Measurements from ENCODE around the gene PAXX. TPM values are rescaled to one million over a fixed set of nuclear protein-coding genes. Genes with fewer than 3 reads are reported as not detected.
A peak's percentile ranks its signal among the peaks of the same experiment; 100 is the strongest.

Gene PAXX
- total RNA-seq, 2 experiments from 2014 or later, result 80.6 to 85.2 TPM

- no peak overlapping the region for H3K4me3 Mint-ChIP-seq
- no peaks in the 10 kb centered on the region for H3K9me3 Mint-ChIP-seq (ENCODE audit: insufficient read depth)
- CTCF ChIA-PET, result interaction anchor here (1.2 kb wide), 1 partner anchor 12 kb away, joined by 3 read pairs; no protein-coding TSS in a partner anchor
- DNase-seq (no peak), ATAC-seq (no peak)
- H3K36me3 Mint-ChIP-seq (ENCODE audit: low read depth), result no peaks in the 10 kb centered on the region
- peaks cover 59% of the 10 kb centered on the region for H3K4me1 Mint-ChIP-seq (ENCODE audit: low read depth)
- POLR2A ChIA-PET, result interaction anchor here (0.6 kb wide), 1 partner anchor 52 kb away, joined by 3 read pairs; no protein-coding TSS in a partner anchor
- no peaks in the 10 kb centered on the region for H3K27me3 Mint-ChIP-seq (ENCODE audit: low read depth)
- H3K27ac Mint-ChIP-seq, result peak overlapping the region; percentile 64
These were observed 29.4 kb upstream of the PAXX start for GRCh38 chr9:136962701-136963248.

DNA sequence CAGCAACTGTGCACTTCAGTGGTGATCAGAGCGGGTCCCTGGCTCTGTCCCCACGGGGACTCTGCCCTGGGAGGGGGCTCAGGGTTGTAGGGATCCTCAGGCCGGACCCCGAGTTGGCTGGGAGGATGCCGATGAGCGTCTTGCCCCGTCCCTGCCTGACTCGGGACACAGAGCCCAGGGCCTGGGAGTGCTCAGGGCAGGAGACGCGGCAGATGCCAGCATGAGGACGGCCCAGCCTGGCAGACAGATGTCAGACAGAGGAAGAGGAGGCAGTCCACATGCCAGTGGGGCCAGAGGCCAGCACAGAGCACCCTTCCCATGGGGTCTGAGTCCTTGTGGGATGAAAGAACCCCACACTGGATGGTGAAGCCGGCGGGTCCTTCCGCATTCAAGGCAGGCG is 28.9 kb upstream of the PAXX start:
- Mint-ChIP-seq H3K9me3 (ENCODE audit: insufficient read depth) (no peaks in the 10 kb centered on the region), H3K27me3 (ENCODE audit: low read depth) (no peaks in the 10 kb centered on the region), H3K4me3 (no peak overlapping the region), H3K4me1 (ENCODE audit: low read depth) (peaks cover 57% of the 10 kb centered on the region), H3K27ac (peak overlapping the region; percentile 64), H3K36me3 (ENCODE audit: low read depth) (no peaks in the 10 kb centered on the region)
- CTCF ChIA-PET, result no interaction called here
- ATAC-seq, result no peak
- POLR2A ChIA-PET, result no interaction called here
- no peak for DNase-seq

GRCh38 chr9:136963751-136964150 is 28.5 kb upstream of the PAXX start:
- H3K4me3 Mint-ChIP-seq, result no peak overlapping the region
- H3K27ac Mint-ChIP-seq, result no peak overlapping the region
- H3K9me3 Mint-ChIP-seq (ENCODE audit: insufficient read depth), result no peaks in the 10 kb centered on the region
- no peaks in the 10 kb centered on the region for H3K27me3 Mint-ChIP-seq (ENCODE audit: low read depth)
- H3K36me3 Mint-ChIP-seq (ENCODE audit: low read depth), result no peaks in the 10 kb centered on the region
- CTCF ChIA-PET, result interaction anchor here (3.6 kb wide), 1 partner anchor 12 kb away, joined by 11 read pairs; no protein-coding TSS in a partner anchor
- ATAC-seq (no peak), DNase-seq (no peak)
- H3K4me1 Mint-ChIP-seq (ENCODE audit: low read depth), result peaks cover 57% of the 10 kb centered on the region
- POLR2A ChIA-PET, result no interaction called here

- ChIA-PET CTCF (interaction anchor here (1.0 to 3.6 kb wide), 3 partner anchors 11 to 83 kb away, joined by 3 to 11 read pairs (median 11); no protein-coding TSS in a partner anchor), POLR2A (no interaction called here)
- H3K36me3 Mint-ChIP-seq (ENCODE audit: low read depth), result no peaks in the 10 kb centered on the region
- H3K4me1 Mint-ChIP-seq (ENCODE audit: low read depth), result peaks cover 56% of the 10 kb centered on the region
- H3K27me3 Mint-ChIP-seq (ENCODE audit: low read depth), result no peaks in the 10 kb centered on the region
- H3K9me3 Mint-ChIP-seq (ENCODE audit: insufficient read depth), result no peaks in the 10 kb centered on the region
- DNase-seq (no peak), ATAC-seq (no peak)
- no peak overlapping the region for H3K27ac Mint-ChIP-seq
- H3K4me3 Mint-ChIP-seq, result no peak overlapping the region
These were observed 28.0 kb upstream of the PAXX start for GRCh38 chr9:136964171-136964689.

GRCh38 chr9:136964833-136965422 is 27.3 kb upstream of the PAXX start:
- Mint-ChIP-seq H3K27ac (peak overlapping the region; percentile 46), H3K9me3 (ENCODE audit: insufficient read depth) (no peaks in the 10 kb centered on the region), H3K27me3 (ENCODE audit: low read depth) (no peaks in the 10 kb centered on the region), H3K36me3 (ENCODE audit: low read depth) (no peaks in the 10 kb centered on the region), H3K4me3 (no peak overlapping the region), H3K4me1 (ENCODE audit: low read depth) (peaks cover 49% of the 10 kb centered on the region)
- DNase-seq (no peak), ATAC-seq (no peak)
- CTCF ChIA-PET, result interaction anchor here (1.0 to 3.6 kb wide), 4 partner anchors 11 to 82 kb away, joined by 3 to 11 read pairs (median 8); no protein-coding TSS in a partner anchor
- POLR2A ChIA-PET, result no interaction called here

DNA sequence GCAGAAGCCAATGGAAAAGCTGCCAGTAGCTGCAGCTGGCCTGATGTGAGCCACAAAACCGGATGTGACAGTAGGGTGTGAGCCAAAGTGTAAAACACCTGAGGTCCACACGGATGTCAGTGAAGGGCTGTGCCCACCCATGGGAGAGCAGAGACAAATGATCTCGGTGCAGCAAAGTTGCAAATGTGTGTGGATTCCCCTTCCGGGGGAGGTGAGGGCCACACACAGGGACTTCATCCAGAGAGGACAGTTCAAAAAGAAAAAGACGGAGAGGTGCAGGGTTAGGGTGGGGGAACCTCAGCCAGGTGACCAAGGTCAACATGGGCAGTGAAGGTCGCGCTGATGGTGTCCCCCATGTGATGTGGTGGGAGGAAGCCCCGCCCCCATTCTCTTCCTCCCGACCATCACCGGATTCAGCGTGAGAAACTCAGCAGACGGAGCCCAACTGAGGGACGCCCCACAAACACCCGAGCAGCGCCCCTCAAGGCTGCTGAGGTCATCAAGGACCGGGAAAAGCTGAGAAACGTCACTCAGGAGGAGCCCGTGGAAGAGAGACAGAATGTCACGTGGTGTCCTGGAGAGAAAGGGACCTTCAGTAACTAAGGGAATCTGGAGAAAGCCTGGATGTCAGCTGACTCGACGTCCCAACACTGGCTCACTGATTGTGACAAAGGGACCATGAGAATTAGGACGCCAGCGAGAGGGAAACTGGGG is 26.3 kb upstream of the PAXX start:
- Mint-ChIP-seq H3K9me3 (ENCODE audit: insufficient read depth) (no peaks in the 10 kb centered on the region), H3K27ac (peak overlapping the region; percentile 89), H3K4me3 (peak overlapping the region; percentile 39), H3K27me3 (ENCODE audit: low read depth) (no peaks in the 10 kb centered on the region), H3K36me3 (ENCODE audit: low read depth) (no peaks in the 10 kb centered on the region), H3K4me1 (ENCODE audit: low read depth) (peaks cover 39% of the 10 kb centered on the region)
- ATAC-seq, result peak; percentile 62
- CTCF ChIA-PET, result interaction anchor here (1.1 to 3.6 kb wide), 4 partner anchors 10 to 68 kb away, joined by 4 to 11 read pairs (median 8); no protein-coding TSS in a partner anchor
- peak; percentile 72 for DNase-seq
- POLR2A ChIA-PET, result no interaction called here

- Mint-ChIP-seq H3K4me1 (ENCODE audit: low read depth) (peaks cover 24% of the 10 kb centered on the region), H3K36me3 (ENCODE audit: low read depth) (no peaks in the 10 kb centered on the region), H3K27ac (no peak overlapping the region), H3K27me3 (ENCODE audit: low read depth) (no peaks in the 10 kb centered on the region), H3K9me3 (ENCODE audit: insufficient read depth) (no peaks in the 10 kb centered on the region), H3K4me3 (no peak overlapping the region)
- ChIA-PET POLR2A (no interaction called here), CTCF (interaction anchor here (1.4 kb wide), 1 partner anchor 67 kb away, joined by 4 read pairs; no protein-coding TSS in a partner anchor)
- ATAC-seq, result no peak
- DNase-seq, result no peak
These were observed 23.7 kb upstream of the PAXX start for GRCh38 chr9:136968333-136969127.

DNA sequence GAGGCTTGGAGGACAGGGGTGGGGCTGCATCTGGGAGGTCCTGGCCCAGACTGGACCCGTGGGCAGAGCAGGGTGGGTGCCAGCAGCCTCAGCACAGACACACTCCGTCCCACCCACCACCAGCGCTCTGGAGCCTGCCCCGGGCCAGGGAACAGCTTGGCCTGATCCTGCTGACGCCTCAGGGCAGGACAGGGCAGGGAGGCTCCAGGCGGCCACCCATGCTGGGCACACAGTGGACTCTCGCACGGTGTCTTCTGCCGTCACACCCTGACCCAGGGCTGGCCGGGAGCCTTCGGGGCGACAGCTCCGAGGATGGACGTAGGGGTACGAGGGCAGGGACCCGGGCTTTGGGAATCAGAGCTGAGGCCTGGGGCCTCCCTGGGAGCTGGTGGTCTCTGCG is 23.1 kb upstream of the PAXX start:
- Mint-ChIP-seq H3K27ac (no peak overlapping the region), H3K9me3 (ENCODE audit: insufficient read depth) (no peaks in the 10 kb centered on the region), H3K4me3 (no peak overlapping the region), H3K4me1 (ENCODE audit: low read depth) (peaks cover 24% of the 10 kb centered on the region), H3K27me3 (ENCODE audit: low read depth) (no peaks in the 10 kb centered on the region), H3K36me3 (ENCODE audit: low read depth) (no peaks in the 10 kb centered on the region)
- ATAC-seq (no peak), DNase-seq (no peak)
- ChIA-PET POLR2A (interaction anchor here (0.7 kb wide), 1 partner anchor 25 kb away, joined by 3 read pairs; no protein-coding TSS in a partner anchor), CTCF (interaction anchor here (1.4 kb wide), 1 partner anchor 66 kb away, joined by 4 read pairs; no protein-coding TSS in a partner anchor)

DNA sequence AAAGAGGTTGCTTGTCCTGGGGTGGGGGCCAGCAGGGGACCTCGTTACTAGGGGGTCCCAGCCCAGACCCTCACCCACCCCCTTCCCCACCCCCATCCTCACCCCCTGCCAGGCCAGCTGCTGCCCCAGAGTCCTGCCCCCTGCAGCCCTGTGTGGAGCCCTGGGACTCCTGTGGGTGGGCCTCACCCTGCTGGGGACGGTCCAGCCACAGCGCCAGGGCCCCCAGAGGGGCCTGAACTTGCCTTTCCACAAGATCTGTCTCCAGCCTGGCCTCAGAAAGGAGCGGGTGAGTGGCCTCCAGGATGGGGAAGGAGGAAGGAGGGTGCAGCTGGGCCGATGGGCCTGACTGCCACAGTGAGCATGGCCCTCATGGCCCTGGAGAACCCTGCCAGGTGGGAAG is 22.4 kb upstream of the PAXX start:
- Mint-ChIP-seq H3K4me1 (ENCODE audit: low read depth) (peaks cover 24% of the 10 kb centered on the region), H3K4me3 (no peak overlapping the region), H3K27ac (no peak overlapping the region), H3K27me3 (ENCODE audit: low read depth) (no peaks in the 10 kb centered on the region), H3K36me3 (ENCODE audit: low read depth) (no peaks in the 10 kb centered on the region), H3K9me3 (ENCODE audit: insufficient read depth) (no peaks in the 10 kb centered on the region)
- ATAC-seq (no peak), DNase-seq (no peak)
- ChIA-PET POLR2A (interaction anchor here (0.7 kb wide), 1 partner anchor 26 kb away, joined by 3 read pairs; no protein-coding TSS in a partner anchor), CTCF (no interaction called here)

DNA sequence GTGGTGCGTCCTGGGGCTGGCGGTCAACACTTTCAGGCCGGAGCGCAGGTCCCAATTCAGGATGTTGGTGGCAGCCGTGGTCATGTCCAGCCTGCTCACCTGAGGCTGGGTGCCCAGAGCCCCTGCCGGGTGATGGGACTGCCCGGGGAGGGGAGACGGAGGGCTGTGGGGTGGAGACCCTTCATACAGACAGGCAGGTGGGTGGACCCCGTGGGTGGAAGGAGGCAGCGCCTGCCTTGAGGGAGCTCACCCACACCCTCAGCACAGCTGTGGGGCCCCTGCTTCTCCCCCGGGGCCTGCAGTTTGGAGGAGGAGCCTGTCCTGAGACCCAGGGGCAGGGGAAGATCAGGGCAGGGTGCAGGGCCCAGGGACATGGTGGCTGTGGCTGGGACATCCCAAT is 21.9 kb upstream of the PAXX start:
- H3K4me1 Mint-ChIP-seq (ENCODE audit: low read depth), result peaks cover 26% of the 10 kb centered on the region
- CTCF ChIA-PET, result interaction anchor here (0.8 kb wide), 1 partner anchor 36 kb away, joined by 4 read pairs; no protein-coding TSS in a partner anchor
- POLR2A ChIA-PET, result interaction anchor here (0.6 kb wide), 1 partner anchor 68 kb away, joined by 3 read pairs; no protein-coding TSS in a partner anchor
- H3K4me3 Mint-ChIP-seq, result no peak overlapping the region
- no peak overlapping the region for H3K27ac Mint-ChIP-seq
- no peaks in the 10 kb centered on the region for H3K36me3 Mint-ChIP-seq (ENCODE audit: low read depth)
- DNase-seq, result no peak
- H3K9me3 Mint-ChIP-seq (ENCODE audit: insufficient read depth), result no peaks in the 10 kb centered on the region
- no peak for ATAC-seq
- no peaks in the 10 kb centered on the region for H3K27me3 Mint-ChIP-seq (ENCODE audit: low read depth)

DNA sequence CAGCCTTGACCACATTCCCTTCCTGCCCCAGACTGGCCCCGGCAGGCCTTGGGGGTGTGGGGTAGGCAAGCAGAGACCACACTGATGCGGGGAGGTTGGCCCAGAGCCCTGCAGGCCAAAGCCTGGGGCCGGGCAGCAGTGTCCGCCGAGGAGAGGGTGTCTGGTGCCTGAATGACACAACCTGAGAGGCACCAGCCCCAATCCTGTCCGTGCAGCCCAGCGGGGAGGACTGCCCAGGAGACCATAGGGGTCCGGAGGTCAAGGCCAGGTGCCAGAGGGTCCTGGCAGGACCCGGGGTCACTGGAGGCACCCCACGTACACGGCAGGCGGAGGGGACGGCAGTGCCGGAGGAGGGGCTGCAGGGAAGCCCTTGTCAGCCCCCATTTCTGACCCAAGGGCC is 20.5 kb upstream of the PAXX start:
- ChIA-PET POLR2A (interaction anchor here (0.7 kb wide), 1 partner anchor 12 kb away, joined by 3 read pairs; no protein-coding TSS in a partner anchor), CTCF (no interaction called here)
- no peak for DNase-seq
- Mint-ChIP-seq H3K4me3 (no peak overlapping the region), H3K27ac (no peak overlapping the region), H3K9me3 (ENCODE audit: insufficient read depth) (no peaks in the 10 kb centered on the region), H3K27me3 (ENCODE audit: low read depth) (no peaks in the 10 kb centered on the region), H3K36me3 (ENCODE audit: low read depth) (no peaks in the 10 kb centered on the region), H3K4me1 (ENCODE audit: low read depth) (peaks cover 23% of the 10 kb centered on the region)
- no peak for ATAC-seq

Measured in activated CD8-positive, alpha-beta T cell treated with anti-CD3 and anti-CD28 coated beads, Interleukin-2, amount 10 ng/mL, durations not matched to agents 7 days and 5 days (primary cell).